ENCODE measurements around the gene CLCA2.

GRCh38 chr1:86381223-86381622 is 42.7 kb upstream of the CLCA2 start:
- no peak for TF ChIP-seq POLR2A (IDR thresholded peaks at IDR 0.05)
- no peak for TF ChIP-seq POLR2AphosphoS5 (IDR thresholded peaks at IDR 0.05)
- TF ChIP-seq, protein P1, sequence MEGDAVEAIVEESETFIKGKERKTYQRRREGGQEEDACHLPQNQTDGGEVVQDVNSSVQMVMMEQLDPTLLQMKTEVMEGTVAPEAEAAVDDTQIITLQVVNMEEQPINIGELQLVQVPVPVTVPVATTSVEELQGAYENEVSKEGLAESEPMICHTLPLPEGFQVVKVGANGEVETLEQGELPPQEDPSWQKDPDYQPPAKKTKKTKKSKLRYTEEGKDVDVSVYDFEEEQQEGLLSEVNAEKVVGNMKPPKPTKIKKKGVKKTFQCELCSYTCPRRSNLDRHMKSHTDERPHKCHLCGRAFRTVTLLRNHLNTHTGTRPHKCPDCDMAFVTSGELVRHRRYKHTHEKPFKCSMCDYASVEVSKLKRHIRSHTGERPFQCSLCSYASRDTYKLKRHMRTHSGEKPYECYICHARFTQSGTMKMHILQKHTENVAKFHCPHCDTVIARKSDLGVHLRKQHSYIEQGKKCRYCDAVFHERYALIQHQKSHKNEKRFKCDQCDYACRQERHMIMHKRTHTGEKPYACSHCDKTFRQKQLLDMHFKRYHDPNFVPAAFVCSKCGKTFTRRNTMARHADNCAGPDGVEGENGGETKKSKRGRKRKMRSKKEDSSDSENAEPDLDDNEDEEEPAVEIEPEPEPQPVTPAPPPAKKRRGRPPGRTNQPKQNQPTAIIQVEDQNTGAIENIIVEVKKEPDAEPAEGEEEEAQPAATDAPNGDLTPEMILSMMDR (IDR thresholded peaks at IDR 0.05): no peak
- TF ChIP-seq EP300 (IDR thresholded peaks at IDR 0.05): no peak

Data from gastroesophageal sphincter (tissue), 3 donors.